HEK293T (cell line): ENCODE measurements around the gene SUN2.

Experiments used
- ARNT ChIP-seq: fragments of 450-650 bp; IDR thresholded peaks from 2 replicates; pipeline ENCODE4 v1.6.1; 2017; ENCODE audit warnings: mild to moderate bottlenecking
- BHLHE40 ChIP-seq: fragments of 450-650 bp; IDR thresholded peaks from 2 replicates; pipeline ENCODE4 v1.6.1; 2016; ENCODE audit warnings: mild to moderate bottlenecking, moderate library complexity, borderline replicate concordance
- ELF4 ChIP-seq: fragments of 450-650 bp; IDR thresholded peaks from 2 replicates; pipeline ENCODE4 v1.6.1; 2017; ENCODE audit warnings: antibody characterized with exemption
- FOXA1 ChIP-seq: fragments of 450-650 bp; IDR thresholded peaks from 2 replicates; pipeline ENCODE4 v1.6.1; 2016; ENCODE audit warnings: mild to moderate bottlenecking
- FOXK2 ChIP-seq: fragments of 450-650 bp; IDR thresholded peaks from 2 replicates; pipeline ENCODE4 v1.6.1; 2016; ENCODE audit warnings: mild to moderate bottlenecking
- FOXM1 ChIP-seq: fragments of 450-650 bp; IDR thresholded peaks from 2 replicates; pipeline ENCODE4 v1.6.1; 2017; ENCODE audit warnings: mild to moderate bottlenecking, borderline replicate concordance
- HDGF ChIP-seq: fragments of 450-650 bp; IDR thresholded peaks from 2 replicates; pipeline ENCODE4 v1.6.1; 2017; ENCODE audit warnings: antibody characterized with exemption, borderline replicate concordance
- L3MBTL2 ChIP-seq: fragments of 450-650 bp; conservative IDR thresholded peaks from 2 replicates; pipeline ENCODE4 v1.6.1; 2016; ENCODE audit warnings: mild to moderate bottlenecking
- LEF1 ChIP-seq: fragments of 450-650 bp; IDR thresholded peaks from 2 replicates; pipeline ENCODE4 v1.6.1; 2017; ENCODE audit warnings: mild to moderate bottlenecking, borderline replicate concordance
- SP1 ChIP-seq: fragments of 450-650 bp; IDR thresholded peaks from 2 replicates; pipeline ENCODE4 v1.6.1; 2017
- SUZ12 ChIP-seq: fragments of 450-650 bp; IDR thresholded peaks from 2 replicates; pipeline ENCODE4 v1.6.1; 2016; ENCODE audit warnings: mild to moderate bottlenecking
- TARDBP ChIP-seq: fragments of 450-650 bp; IDR thresholded peaks from 2 replicates; pipeline ENCODE4 v1.6.1; 2016

- TF ChIP-seq BHLHE40 (no peak), FOXK2 (no peak), SUZ12 (no peak), FOXM1 (no peak), SP1 (no peak), HDGF (no peak), L3MBTL2 (no peak), FOXA1 (no peak), TARDBP (no peak), ARNT (no peak), ELF4 (no peak), LEF1 (no peak)
Observed at GRCh38 chr22:38697425-38698089, 58.2 kb downstream of the SUN2 start.
